ENCODE measurements around the gene C5orf63.

C5orf63 gene

DNA sequence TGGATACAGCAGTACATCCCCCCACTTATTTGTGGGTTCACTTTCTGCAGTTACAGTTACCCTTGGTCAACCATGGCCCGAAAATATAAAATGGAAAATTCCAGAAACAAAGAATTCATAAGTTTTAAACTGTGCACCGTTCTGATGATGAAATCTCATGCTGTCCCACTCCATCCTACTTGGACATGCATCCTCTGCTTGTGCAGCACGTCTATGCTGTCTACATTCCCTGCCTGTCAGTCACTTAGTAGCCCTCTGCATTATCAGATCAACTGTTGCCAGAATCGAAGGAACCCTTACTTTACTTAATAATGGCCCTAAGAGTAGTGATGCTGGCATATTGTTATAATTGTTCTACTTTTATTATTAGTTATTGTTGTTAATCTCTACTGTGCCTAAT, 57.6 kb downstream of the C5orf63 start:
- Histone ChIP-seq H2AFZ (ENCODE audit: low read depth, low read length) (no peak overlapping the region), H3K4me2 (ENCODE audit: low read length) (no peak overlapping the region), H3K9me3 (ENCODE audit: insufficient read depth, low read length) (no peaks in the 10 kb centered on the region), H3K79me2 (ENCODE audit: low read length) (peaks cover 3% of the 10 kb centered on the region; the same call in 1 of the 2 replicates), H3K9ac (ENCODE audit: low read length) (no peak overlapping the region), H4K20me1 (ENCODE audit: insufficient read depth, low read length) (no peaks in the 10 kb centered on the region), H3K4me3 (ENCODE audit: low read length) (no peak overlapping the region), H3K27me3 (ENCODE audit: low read depth, low read length) (no peaks in the 10 kb centered on the region), H3K4me1 (ENCODE audit: low read length) (peaks cover 44% of the 10 kb centered on the region), H3K27ac (ENCODE audit: low read length) (no peak overlapping the region), H3K36me3 (replicated peaks; ENCODE audit: low read depth, low read length) (no peaks in the 10 kb centered on the region)
- TF ChIP-seq EZH2phosphoT487 (IDR thresholded peaks at IDR 0.05; ENCODE audit: low read depth) = no peak
- TF ChIP-seq, protein P1, sequence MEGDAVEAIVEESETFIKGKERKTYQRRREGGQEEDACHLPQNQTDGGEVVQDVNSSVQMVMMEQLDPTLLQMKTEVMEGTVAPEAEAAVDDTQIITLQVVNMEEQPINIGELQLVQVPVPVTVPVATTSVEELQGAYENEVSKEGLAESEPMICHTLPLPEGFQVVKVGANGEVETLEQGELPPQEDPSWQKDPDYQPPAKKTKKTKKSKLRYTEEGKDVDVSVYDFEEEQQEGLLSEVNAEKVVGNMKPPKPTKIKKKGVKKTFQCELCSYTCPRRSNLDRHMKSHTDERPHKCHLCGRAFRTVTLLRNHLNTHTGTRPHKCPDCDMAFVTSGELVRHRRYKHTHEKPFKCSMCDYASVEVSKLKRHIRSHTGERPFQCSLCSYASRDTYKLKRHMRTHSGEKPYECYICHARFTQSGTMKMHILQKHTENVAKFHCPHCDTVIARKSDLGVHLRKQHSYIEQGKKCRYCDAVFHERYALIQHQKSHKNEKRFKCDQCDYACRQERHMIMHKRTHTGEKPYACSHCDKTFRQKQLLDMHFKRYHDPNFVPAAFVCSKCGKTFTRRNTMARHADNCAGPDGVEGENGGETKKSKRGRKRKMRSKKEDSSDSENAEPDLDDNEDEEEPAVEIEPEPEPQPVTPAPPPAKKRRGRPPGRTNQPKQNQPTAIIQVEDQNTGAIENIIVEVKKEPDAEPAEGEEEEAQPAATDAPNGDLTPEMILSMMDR (IDR thresholded peaks at IDR 0.05; ENCODE audit: low read depth, low read length) = no peak

DNA sequence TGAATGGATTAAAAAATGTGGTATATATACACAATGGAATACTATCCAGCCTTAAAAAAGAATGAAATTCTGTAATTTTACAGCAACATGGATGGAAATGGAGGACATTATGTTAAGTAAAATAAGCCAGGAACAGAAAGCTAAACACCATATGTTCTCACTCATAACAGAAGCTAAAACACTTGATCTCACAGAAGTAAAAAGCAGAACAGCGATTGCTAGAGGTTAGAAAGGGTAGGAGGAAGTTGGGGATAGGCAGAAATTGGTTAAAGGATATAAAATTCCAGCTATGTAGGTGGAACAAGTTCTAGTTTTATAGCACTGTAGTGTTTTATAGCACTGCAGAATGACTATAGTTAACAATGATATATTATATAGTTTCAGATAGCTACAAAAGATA, 58.7 kb downstream of the C5orf63 start:
- H2AFZ ChIP-seq (ENCODE audit: low read depth, low read length) = no peak overlapping the region
- peak overlapping the region; percentile 36 for H3K27ac ChIP-seq (ENCODE audit: low read length)
- H3K36me3 ChIP-seq (replicated peaks; ENCODE audit: low read depth, low read length) = no peaks in the 10 kb centered on the region
- no peaks in the 10 kb centered on the region for H3K9me3 ChIP-seq (ENCODE audit: insufficient read depth, low read length)
- no peak overlapping the region for H3K9ac ChIP-seq (ENCODE audit: low read length)
- peaks cover 48% of the 10 kb centered on the region for H3K4me1 ChIP-seq (ENCODE audit: low read length)
- peaks cover 3% of the 10 kb centered on the region; the same call in 1 of the 2 replicates for H3K79me2 ChIP-seq (ENCODE audit: low read length)
- H3K4me3 ChIP-seq (ENCODE audit: low read length) = no peak overlapping the region
- peak overlapping the region; percentile 62 for H3K4me2 ChIP-seq (ENCODE audit: low read length)
- H3K27me3 ChIP-seq (ENCODE audit: low read depth, low read length) = no peaks in the 10 kb centered on the region
- TF ChIP-seq EZH2phosphoT487 (IDR thresholded peaks at IDR 0.05; ENCODE audit: low read depth) = no peak
- TF ChIP-seq, protein P1 (IDR thresholded peaks at IDR 0.05; ENCODE audit: low read depth, low read length) = no peak
- no peaks in the 10 kb centered on the region for H4K20me1 ChIP-seq (ENCODE audit: insufficient read depth, low read length)

DNA sequence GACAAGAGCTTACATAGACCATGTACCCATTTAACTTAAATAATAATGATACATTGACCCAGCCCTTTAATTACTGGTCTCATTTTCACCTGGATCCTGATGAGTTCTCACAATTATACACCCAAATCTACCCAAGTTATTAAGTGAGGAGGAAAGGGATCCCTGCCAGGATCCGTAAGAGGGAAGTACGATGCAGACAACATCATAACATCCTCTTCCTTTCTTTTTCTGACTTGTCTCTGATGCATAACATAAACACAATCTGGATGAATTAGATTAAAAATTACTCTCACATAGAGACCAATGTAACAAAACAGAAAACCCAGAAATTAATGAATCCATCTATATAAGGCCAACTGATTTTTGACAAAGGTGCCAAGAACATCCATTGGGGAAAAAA, 59.9 kb downstream of the C5orf63 start:
- Histone ChIP-seq H3K4me1 (ENCODE audit: low read length) (peaks cover 52% of the 10 kb centered on the region), H3K4me2 (ENCODE audit: low read length) (peak overlapping the region; percentile 35; the same call in 1 of the 2 replicates)

DNA sequence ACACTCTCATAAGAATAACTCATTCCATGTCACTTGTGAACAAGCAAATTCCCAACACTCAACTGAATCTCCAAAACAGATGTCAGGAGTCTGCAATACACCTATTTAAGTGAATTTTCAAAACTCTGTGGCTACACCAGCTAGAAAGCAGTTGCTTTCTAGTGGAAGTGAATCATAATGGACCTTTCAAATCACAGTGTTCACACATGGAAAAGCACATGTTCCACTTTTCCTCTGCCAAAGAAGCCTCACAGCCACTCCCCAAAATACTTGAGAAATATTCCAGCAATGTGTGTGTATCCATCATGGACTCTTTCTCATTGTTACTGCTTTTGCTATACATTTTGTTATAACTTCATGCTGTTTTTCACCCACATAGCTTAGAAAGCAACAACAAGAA, 60.4 kb downstream of the C5orf63 start:
- Histone ChIP-seq H2AFZ (ENCODE audit: low read depth, low read length) (no peak overlapping the region), H3K9me3 (ENCODE audit: insufficient read depth, low read length) (no peaks in the 10 kb centered on the region), H3K9ac (ENCODE audit: low read length) (no peak overlapping the region), H3K4me3 (ENCODE audit: low read length) (no peak overlapping the region), H3K36me3 (replicated peaks; ENCODE audit: low read depth, low read length) (no peaks in the 10 kb centered on the region), H3K79me2 (ENCODE audit: low read length) (peaks cover 3% of the 10 kb centered on the region; the same call in 1 of the 2 replicates), H4K20me1 (ENCODE audit: insufficient read depth, low read length) (no peaks in the 10 kb centered on the region), H3K4me2 (ENCODE audit: low read length) (peak overlapping the region; percentile 35), H3K4me1 (ENCODE audit: low read length) (peaks cover 52% of the 10 kb centered on the region), H3K27ac (ENCODE audit: low read length) (peak overlapping the region; percentile 44), H3K27me3 (ENCODE audit: low read depth, low read length) (no peaks in the 10 kb centered on the region)
- TF ChIP-seq, protein P1 (IDR thresholded peaks at IDR 0.05; ENCODE audit: low read depth, low read length) = no peak
- no peak for TF ChIP-seq EZH2phosphoT487 (IDR thresholded peaks at IDR 0.05; ENCODE audit: low read depth)

More for the DNA sequence above, 59.9 kb downstream of the C5orf63 start:
- H3K9ac ChIP-seq (ENCODE audit: low read length) = no peak overlapping the region
- no peak for TF ChIP-seq EZH2phosphoT487 (IDR thresholded peaks at IDR 0.05; ENCODE audit: low read depth)
- TF ChIP-seq, protein P1 (IDR thresholded peaks at IDR 0.05; ENCODE audit: low read depth, low read length) = no peak
- H3K79me2 ChIP-seq (ENCODE audit: low read length) = peaks cover 3% of the 10 kb centered on the region; the same call in 1 of the 2 replicates
- H3K27ac ChIP-seq (ENCODE audit: low read length) = no peak overlapping the region
- H3K36me3 ChIP-seq (replicated peaks; ENCODE audit: low read depth, low read length) = no peaks in the 10 kb centered on the region
- no peak overlapping the region for H3K4me3 ChIP-seq (ENCODE audit: low read length)
- H2AFZ ChIP-seq (ENCODE audit: low read depth, low read length) = no peak overlapping the region
- H3K9me3 ChIP-seq (ENCODE audit: insufficient read depth, low read length) = no peaks in the 10 kb centered on the region
- no peaks in the 10 kb centered on the region for H4K20me1 ChIP-seq (ENCODE audit: insufficient read depth, low read length)
- no peaks in the 10 kb centered on the region for H3K27me3 ChIP-seq (ENCODE audit: low read depth, low read length)

Data from OCI-LY3 (cell line).